Spleen (tissue), 11 donors: ENCODE data around the gene RHOB. TPM values are rescaled to one million over a fixed set of nuclear protein-coding genes. Genes with fewer than 3 reads are reported as not detected.

Source experiments
- DNase-seq: peaks from one replicate; pipeline ENCODE4 v3.0.0-alpha.2; 2020
- H3K27ac ChIP-seq, 8 donors: fragments of 200-600 bp; sonication (generic) in 7 of 8; 1 replicate in 4 of 8; 2 replicates in 4 of 8; pipeline versions ENCODE4 v1.5.0 to v1.8.0; 2016 to 2021; ENCODE audit warnings: inconsistent platforms in 4 of 8, mild to moderate bottlenecking in 4 of 8, moderate library complexity in 1 of 8
- H3K27me3 ChIP-seq, 7 donors: fragments of 200-600 bp; sonication (generic) in 6 of 7; replicated peaks in 1 of 7; 1 replicate in 4 of 7; 2 replicates in 3 of 7; pipeline versions ENCODE4 v1.5.0 to v1.8.0; 2016 to 2021; ENCODE audit warnings: inconsistent platforms in 3 of 7, mild to moderate bottlenecking in 1 of 7
- H3K36me3 ChIP-seq, 6 donors: fragments of 200-600 bp; sonication (generic) in 5 of 6; 1 replicate in 4 of 6; 2 replicates in 2 of 6; pipeline versions ENCODE4 v1.5.0 to v1.8.0; 2016 to 2021; ENCODE audit warnings: inconsistent platforms in 2 of 6
- H3K4me1 ChIP-seq, 6 donors: fragments of 200-600 bp; sonication (generic) in 5 of 6; 1 replicate in 3 of 6; 2 replicates in 3 of 6; pipeline versions ENCODE4 v1.5.0 to v1.8.0; 2016 to 2021; ENCODE audit warnings: inconsistent platforms in 3 of 6
- H3K4me3 ChIP-seq, 8 donors: fragments of 200-600 bp; sonication (generic) in 7 of 8; 1 replicate in 4 of 8; 2 replicates in 4 of 8; pipeline versions ENCODE4 v1.5.0 to v1.8.0; 2016 to 2021; ENCODE audit warnings: inconsistent platforms in 4 of 8, mild to moderate bottlenecking in 4 of 8, moderate library complexity in 2 of 8
- H3K9me3 ChIP-seq, 8 donors: fragments of 200-600 bp; sonication (generic) in 7 of 8; 1 replicate in 4 of 8; 2 replicates in 4 of 8; pipeline versions ENCODE4 v1.5.0 to v1.8.0; 2016 to 2021; ENCODE audit warnings: inconsistent platforms in 4 of 8
- CTCF ChIP-seq, 11 experiments: fragments of 200-600 bp in 7 of 11; fragments of 450-650 bp in 4 of 11; sonication (generic) in 4 of 11; IDR thresholded peaks in 8 of 11; conservative IDR thresholded peaks in 3 of 11; 1 replicate in 7 of 11; 2 replicates in 4 of 11; pipeline versions ENCODE4 v1.4.0 to v1.8.0; 2016 to 2021; ENCODE audit warnings: antibody characterized with exemption in 11 of 11, inconsistent platforms in 4 of 11, mild to moderate bottlenecking in 1 of 11
- POLR2A ChIP-seq, 3 donors: fragments of 450-650 bp; IDR thresholded peaks; one replicate each; pipeline ENCODE4 v1.5.1; 2017; ENCODE audit warnings: antibody characterized with exemption in 3 of 3, mild to moderate bottlenecking in 1 of 3
- POLR2AphosphoS5 ChIP-seq, 3 donors: sonication (generic); formaldehyde crosslinking; IDR thresholded peaks; one replicate each; pipeline ENCODE4 v1.5.1; 2017; ENCODE audit warnings: antibody characterized with exemption in 3 of 3
- WGBS, 5 donors: extraction: QIAGEN DNeasy Blood & Tissue Kit in 3 of 5; methylation state at CpG; one replicate each; pipeline versions ENCODE4 v1.1.5 to v1.1.7; 2013 to 2018; 5-methylcytosine and 5-hydroxymethylcytosine counted together
- intact Hi-C: fragments of 100-400 bp; cut with DNase I; formaldehyde crosslinking; loops from one replicate; pipeline ENCODE4 v1.15.0; 2023; ENCODE audit warnings: low total_unique reads
- polyA plus RNA-seq, 3 donors: library from polyadenylated mRNA; stranded (reverse); fragments of 200-250 nt; gene quantifications; one replicate each; pipeline ENCODE4 v1.2.1, GENCODE V29; 2013
- total RNA-seq, 7 donors: library from RNA; depleted of rRNA in 3 of 7; stranded (reverse); fragments of >200 nt in 3 of 7; fragmentation: NEBNext Ultra II Directional in 4 of 7; extraction: Animal tissue kit (Norgen Biotek cat#: 25700) in 4 of 7; gene quantifications; one replicate each; pipeline versions ENCODE4 v1.1.0 to v1.2.1, GENCODE V29; 2016 to 2021
- donor health status: healthy with polysubstance abuse.
- donor health status: DM: no; HTN: no; CAD: no; lungs with moderate emphysema.
- donor health status: DM: no; HTN: no; CAD: no.
- donor health status: Bipolar disorder and iron deficiency.
- donor health status: healthy.
- donor health status: DM: no; HTN: no; CAD: no.
- donor health status: DM: yes; HTN: yes; CAD: no.

Gene RHOB
- total and polyA plus RNA-seq, 10 donors, result 32.6 to 309 (median 158) TPM

GRCh38 chr2:20404950-20405349, 41.9 kb upstream of the RHOB start:
- Histone ChIP-seq H3K9me3 (peaks cover 0 to 27% (median 23%) of the 10 kb centered on the region in 8 donors), H3K27me3 (no peaks in the 10 kb centered on the region), H3K4me1 (no peaks in the 10 kb centered on the region), H3K27ac (no peak overlapping the region), H3K36me3 (no peaks in the 10 kb centered on the region), H3K4me3 (no peak overlapping the region)
- DNase-seq, result no peak
- no peak for TF ChIP-seq CTCF (IDR thresholded peaks at IDR 0.05 in 8 of 11, conservative IDR thresholded peaks at IDR 0.05 in 3 of 11)
- no peak for TF ChIP-seq POLR2AphosphoS5 (IDR thresholded peaks at IDR 0.05)
- no peak for TF ChIP-seq POLR2A (IDR thresholded peaks at IDR 0.05)
- WGBS, 5 donors, result 82 to 97% (median 88%) methylated on average over 2 of the region's 2 CpGs
- intact Hi-C loops, result no loop called here

- Histone ChIP-seq H3K27ac (no peak overlapping the region), H3K36me3 (no peaks in the 10 kb centered on the region), H3K4me3 (no peak overlapping the region), H3K9me3 (peaks cover 0 to 32% (median 27%) of the 10 kb centered on the region in 8 donors), H3K4me1 (peaks cover 0 to 10% (median 2%) of the 10 kb centered on the region in 6 donors), H3K27me3 (no peaks in the 10 kb centered on the region)
- no peak for TF ChIP-seq POLR2A (IDR thresholded peaks at IDR 0.05)
- TF ChIP-seq POLR2AphosphoS5 (IDR thresholded peaks at IDR 0.05), result no peak
- TF ChIP-seq CTCF (IDR thresholded peaks at IDR 0.05 in 8 of 11, conservative IDR thresholded peaks at IDR 0.05 in 3 of 11), result no peak
- intact Hi-C loops, result no loop called here
- DNase-seq, result no peak
Measured at GRCh38 chr2:20409039-20409438, 37.8 kb upstream of the RHOB start.

GRCh38 chr2:20410556-20411277, 36.2 kb upstream of the RHOB start:
- Histone ChIP-seq H3K4me3 (no peak overlapping the region), H3K9me3 (peaks cover 0 to 32% (median 27%) of the 10 kb centered on the region in 8 donors), H3K36me3 (no peaks in the 10 kb centered on the region), H3K27ac (no peak overlapping the region), H3K27me3 (no peaks in the 10 kb centered on the region), H3K4me1 (peaks cover 0 to 10% (median 2%) of the 10 kb centered on the region in 6 donors)
- TF ChIP-seq CTCF (IDR thresholded peaks at IDR 0.05 in 8 of 11, conservative IDR thresholded peaks at IDR 0.05 in 3 of 11), result no peak
- TF ChIP-seq POLR2AphosphoS5 (IDR thresholded peaks at IDR 0.05), result no peak
- no peak for TF ChIP-seq POLR2A (IDR thresholded peaks at IDR 0.05)
- DNase-seq, result no peak
- WGBS, 5 donors, result 77 to 92% (median 84%) methylated on average over 5 of the region's 5 CpGs
- intact Hi-C loops, result no loop called here

GRCh38 chr2:20411361-20411894, 35.4 kb upstream of the RHOB start:
- Histone ChIP-seq H3K9me3 (peaks cover 0 to 32% (median 27%) of the 10 kb centered on the region in 8 donors), H3K27ac (no peak overlapping the region), H3K4me3 (no peak overlapping the region), H3K27me3 (no peaks in the 10 kb centered on the region), H3K36me3 (no peaks in the 10 kb centered on the region), H3K4me1 (peaks cover 0 to 10% (median 2%) of the 10 kb centered on the region in 6 donors)
- peak; percentile 93 for DNase-seq
- intact Hi-C loops, result no loop called here
- TF ChIP-seq CTCF (IDR thresholded peaks at IDR 0.05 in 8 of 11, conservative IDR thresholded peaks at IDR 0.05 in 3 of 11) (peak; percentile 80 to 92 (median 85)), POLR2AphosphoS5 (IDR thresholded peaks at IDR 0.05) (peak in 1 of 3 donors; percentile 73), POLR2A (IDR thresholded peaks at IDR 0.05) (no peak)
- WGBS, 5 donors, result 0 to 20% (median 17%) methylated on average over 1 to 3 of the region's 3 CpGs
